Measurements from ENCODE around the gene MXI1.

MXI1 gene

DNA sequence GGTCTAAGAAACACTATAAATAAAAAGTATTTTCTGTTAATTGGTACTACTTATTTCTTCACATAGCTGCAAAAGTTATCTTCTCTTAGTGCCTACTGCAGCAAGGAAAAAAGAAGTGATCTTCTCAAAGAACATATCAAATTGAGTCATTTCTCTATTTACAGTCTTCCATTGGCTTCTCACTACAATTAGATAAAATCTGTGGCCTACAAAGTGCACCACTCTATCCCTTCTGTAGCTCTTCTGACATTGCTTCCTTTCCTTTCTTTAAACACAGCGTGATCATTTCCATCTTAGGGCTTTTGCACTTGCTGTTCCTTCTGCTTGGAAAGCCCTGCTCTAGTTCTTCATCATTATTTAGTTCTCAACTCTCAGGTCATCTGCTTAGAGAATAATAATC lies 44.7 kb downstream of the MXI1 start:
- no peak for DNase-seq (ENCODE audit: low read depth)
- H3K4me3 ChIP-seq (ENCODE audit: low read depth, low read length) = no peak overlapping the region
- TF ChIP-seq, protein P1, sequence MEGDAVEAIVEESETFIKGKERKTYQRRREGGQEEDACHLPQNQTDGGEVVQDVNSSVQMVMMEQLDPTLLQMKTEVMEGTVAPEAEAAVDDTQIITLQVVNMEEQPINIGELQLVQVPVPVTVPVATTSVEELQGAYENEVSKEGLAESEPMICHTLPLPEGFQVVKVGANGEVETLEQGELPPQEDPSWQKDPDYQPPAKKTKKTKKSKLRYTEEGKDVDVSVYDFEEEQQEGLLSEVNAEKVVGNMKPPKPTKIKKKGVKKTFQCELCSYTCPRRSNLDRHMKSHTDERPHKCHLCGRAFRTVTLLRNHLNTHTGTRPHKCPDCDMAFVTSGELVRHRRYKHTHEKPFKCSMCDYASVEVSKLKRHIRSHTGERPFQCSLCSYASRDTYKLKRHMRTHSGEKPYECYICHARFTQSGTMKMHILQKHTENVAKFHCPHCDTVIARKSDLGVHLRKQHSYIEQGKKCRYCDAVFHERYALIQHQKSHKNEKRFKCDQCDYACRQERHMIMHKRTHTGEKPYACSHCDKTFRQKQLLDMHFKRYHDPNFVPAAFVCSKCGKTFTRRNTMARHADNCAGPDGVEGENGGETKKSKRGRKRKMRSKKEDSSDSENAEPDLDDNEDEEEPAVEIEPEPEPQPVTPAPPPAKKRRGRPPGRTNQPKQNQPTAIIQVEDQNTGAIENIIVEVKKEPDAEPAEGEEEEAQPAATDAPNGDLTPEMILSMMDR (IDR thresholded peaks at IDR 0.05; ENCODE audit: low read depth, low read length, missing control alignments) = no peak
- in situ Hi-C loops (cut with HindIII; ENCODE audit: low sequenced_read_pairs) = no loop called here

DNA sequence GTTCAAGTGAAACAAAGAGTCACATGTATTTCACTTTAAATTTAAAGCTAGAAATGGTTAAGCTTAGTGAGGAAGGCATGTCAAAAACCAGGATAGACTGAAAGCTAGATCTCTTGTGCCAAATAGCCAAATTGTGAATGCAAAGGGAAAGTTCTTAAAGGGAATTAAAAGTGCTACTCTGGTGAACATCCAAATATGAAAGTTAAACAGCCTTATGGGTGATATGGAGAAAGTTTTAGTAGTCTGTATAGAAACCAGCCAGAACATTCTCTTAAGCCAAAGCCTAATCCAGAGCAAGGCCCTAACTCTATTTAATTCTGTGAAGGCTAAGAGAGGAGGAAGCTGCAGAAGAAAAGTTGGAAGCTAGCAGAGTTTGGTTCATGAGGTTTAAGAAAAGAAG lies 47.1 kb downstream of the MXI1 start:
- TF ChIP-seq, protein P1 (IDR thresholded peaks at IDR 0.05; ENCODE audit: low read depth, low read length, missing control alignments) = no peak
- DNase-seq (ENCODE audit: low read depth) = no peak
- no peak overlapping the region for H3K4me3 ChIP-seq (ENCODE audit: low read depth, low read length)
- in situ Hi-C loops (cut with HindIII; ENCODE audit: low sequenced_read_pairs) = no loop called here

DNA sequence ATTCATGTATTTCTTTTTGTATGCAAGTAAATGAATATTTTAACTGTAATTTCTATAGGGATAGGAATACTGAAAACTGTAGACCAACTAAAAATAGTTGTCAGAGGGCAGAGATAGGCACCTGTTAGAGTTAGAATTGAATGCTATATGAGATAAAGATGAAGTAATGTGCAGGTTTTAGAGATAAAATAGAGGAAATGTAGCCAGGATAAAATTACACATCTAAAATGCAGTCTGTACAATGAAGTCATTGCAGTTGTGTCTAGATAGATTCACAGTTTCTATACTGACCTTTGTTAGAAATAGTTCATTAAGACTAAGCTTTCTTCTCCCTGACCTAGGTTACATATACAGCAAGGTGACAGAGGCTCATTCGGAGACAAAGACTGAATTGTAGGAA lies 51.1 kb downstream of the MXI1 start:
- TF ChIP-seq, protein P1 (IDR thresholded peaks at IDR 0.05; ENCODE audit: low read depth, low read length, missing control alignments) = no peak
- DNase-seq (ENCODE audit: low read depth) = no peak
- in situ Hi-C loops (cut with HindIII; ENCODE audit: low sequenced_read_pairs) = no loop called here
- H3K4me3 ChIP-seq (ENCODE audit: low read depth, low read length) = no peak overlapping the region

DNA sequence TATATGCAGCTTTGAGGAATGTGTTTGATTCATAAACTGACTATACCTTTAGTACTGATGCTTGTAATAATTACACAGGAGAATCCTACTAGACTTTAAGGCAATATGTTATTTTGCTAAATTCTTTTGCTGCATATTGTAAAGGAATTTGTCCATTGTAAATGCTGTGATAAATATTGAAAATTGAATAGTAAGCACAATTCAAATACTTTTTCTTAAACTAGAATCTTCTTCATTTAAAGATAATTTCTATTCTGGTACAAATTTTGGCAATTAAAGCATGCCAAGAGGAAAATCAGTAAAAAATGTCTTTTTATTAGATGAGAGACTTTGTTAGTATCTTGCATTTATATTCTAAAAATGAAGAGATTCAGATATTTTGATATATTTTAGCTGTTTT lies 51.9 kb downstream of the MXI1 start:
- in situ Hi-C loops (cut with HindIII; ENCODE audit: low sequenced_read_pairs) = no loop called here
- DNase-seq (ENCODE audit: low read depth) = no peak
- TF ChIP-seq, protein P1 (IDR thresholded peaks at IDR 0.05; ENCODE audit: low read depth, low read length, missing control alignments) = no peak
- no peak overlapping the region for H3K4me3 ChIP-seq (ENCODE audit: low read depth, low read length)

DNA sequence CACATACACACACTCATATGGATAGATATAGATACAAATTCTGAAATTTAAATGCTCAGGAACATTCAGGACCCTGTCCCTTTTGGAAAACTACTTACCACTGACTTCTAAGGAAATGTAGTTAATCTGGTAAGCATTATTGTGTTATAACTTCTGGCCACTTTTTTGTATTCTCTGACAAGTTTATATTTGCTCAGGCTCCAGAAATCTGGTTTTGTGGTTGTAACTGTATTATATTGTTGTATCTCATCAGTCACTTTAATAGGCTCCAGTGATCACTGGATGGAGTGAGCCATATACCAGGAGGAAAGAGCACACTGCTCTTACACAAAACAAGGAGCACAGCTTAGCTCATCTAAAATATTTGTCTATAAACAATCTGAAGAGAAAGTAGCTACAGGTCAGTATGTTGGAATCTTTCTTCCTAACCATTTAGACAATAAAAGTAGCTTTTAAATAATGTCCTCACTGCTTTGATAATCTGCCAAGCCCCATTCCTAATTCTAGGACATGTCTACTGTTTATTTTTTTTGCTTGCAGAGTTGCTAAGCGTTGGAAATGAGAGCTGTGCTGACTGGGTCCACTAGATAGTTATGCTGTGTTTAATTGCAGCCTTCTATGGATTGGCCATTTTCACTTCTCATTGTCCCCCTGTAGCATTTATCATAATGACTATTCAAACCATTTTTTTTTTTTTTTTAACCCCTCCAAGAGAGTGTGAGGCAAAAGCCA lies 53.5 kb downstream of the MXI1 start:
- peak; percentile 5 for DNase-seq (ENCODE audit: low read depth)
- no peak overlapping the region for H3K4me3 ChIP-seq (ENCODE audit: low read depth, low read length)
- TF ChIP-seq, protein P1 (IDR thresholded peaks at IDR 0.05; ENCODE audit: low read depth, low read length, missing control alignments) = no peak
- in situ Hi-C loops (cut with HindIII; ENCODE audit: low sequenced_read_pairs) = no loop called here

DNA sequence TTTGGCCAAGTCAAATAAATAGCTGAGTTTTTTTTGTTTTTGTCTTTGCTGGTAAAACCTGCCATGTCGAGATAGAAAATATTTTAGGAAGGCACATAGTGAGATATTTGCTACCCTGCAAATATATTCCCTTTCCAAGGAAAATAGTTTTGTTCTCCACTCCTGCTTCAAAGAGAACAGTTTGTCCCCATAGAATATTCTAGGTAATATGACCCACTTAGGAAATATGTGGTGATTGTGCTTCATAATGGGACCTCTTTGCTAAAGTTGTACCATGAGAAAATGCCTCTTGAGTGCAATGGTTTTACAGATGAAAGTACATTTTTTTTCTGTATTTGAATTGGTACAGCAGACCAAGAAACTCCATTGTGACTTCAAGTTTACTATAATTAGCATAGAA lies 55.8 kb downstream of the MXI1 start:
- TF ChIP-seq, protein P1 (IDR thresholded peaks at IDR 0.05; ENCODE audit: low read depth, low read length, missing control alignments) = no peak
- DNase-seq (ENCODE audit: low read depth) = no peak
- in situ Hi-C loops (cut with HindIII; ENCODE audit: low sequenced_read_pairs) = no loop called here
- H3K4me3 ChIP-seq (ENCODE audit: low read depth, low read length) = no peak overlapping the region

Measured in astrocyte of the cerebellum (primary cell).